ENCODE results near the gene PDE6C.

Gene PDE6C

DNA sequence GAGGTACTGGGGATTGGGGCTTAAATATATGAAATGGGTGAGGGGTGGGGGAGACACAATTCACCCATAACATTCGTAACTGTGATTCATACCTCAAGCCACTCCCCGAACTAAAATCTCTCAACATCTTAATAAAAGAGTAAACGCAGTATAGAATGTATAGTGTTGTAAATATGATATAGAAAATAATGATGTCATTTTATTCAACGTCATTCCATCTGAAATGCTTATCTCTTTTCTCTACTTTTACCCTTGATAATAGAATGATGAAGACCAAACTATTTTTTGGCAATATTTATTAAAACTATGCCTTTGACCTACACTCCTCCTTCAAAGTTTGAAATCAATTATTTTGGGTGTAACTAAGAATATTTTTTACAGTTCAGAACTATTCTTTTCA lies 53.7 kb downstream of the PDE6C start:
- Histone ChIP-seq H3K4me3 (ENCODE audit: low read depth, low read length) (no peak overlapping the region), H3K36me3 (no peaks in the 10 kb centered on the region; the same call in 1 of the 2 replicates), H3K9me3 (no peaks in the 10 kb centered on the region), H3K27me3 (no peaks in the 10 kb centered on the region), H3K4me1 (no peaks in the 10 kb centered on the region)
- TF ChIP-seq, protein P1, sequence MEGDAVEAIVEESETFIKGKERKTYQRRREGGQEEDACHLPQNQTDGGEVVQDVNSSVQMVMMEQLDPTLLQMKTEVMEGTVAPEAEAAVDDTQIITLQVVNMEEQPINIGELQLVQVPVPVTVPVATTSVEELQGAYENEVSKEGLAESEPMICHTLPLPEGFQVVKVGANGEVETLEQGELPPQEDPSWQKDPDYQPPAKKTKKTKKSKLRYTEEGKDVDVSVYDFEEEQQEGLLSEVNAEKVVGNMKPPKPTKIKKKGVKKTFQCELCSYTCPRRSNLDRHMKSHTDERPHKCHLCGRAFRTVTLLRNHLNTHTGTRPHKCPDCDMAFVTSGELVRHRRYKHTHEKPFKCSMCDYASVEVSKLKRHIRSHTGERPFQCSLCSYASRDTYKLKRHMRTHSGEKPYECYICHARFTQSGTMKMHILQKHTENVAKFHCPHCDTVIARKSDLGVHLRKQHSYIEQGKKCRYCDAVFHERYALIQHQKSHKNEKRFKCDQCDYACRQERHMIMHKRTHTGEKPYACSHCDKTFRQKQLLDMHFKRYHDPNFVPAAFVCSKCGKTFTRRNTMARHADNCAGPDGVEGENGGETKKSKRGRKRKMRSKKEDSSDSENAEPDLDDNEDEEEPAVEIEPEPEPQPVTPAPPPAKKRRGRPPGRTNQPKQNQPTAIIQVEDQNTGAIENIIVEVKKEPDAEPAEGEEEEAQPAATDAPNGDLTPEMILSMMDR (IDR thresholded peaks at IDR 0.05; ENCODE audit: low read depth, low read length): no peak
- DNase-seq: no peak

DNA sequence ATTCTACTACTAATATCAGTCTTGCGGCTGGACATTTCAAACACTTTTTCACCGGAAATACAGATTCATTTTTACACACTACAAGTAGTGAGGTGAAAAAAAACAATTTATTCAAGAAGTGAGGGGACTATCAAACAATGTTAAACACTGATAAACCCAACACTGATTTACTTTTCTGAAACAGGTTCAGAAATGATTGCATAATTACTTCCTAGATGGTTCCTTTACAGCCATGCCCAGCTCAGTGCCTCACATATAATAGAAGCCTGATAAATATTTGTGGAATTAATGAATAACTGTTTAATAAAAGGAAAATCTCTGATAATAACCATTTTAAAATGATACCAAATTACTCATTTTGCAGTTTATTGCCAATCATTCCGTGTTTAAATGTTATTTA lies 55.5 kb downstream of the PDE6C start:
- Histone ChIP-seq H3K36me3 (no peaks in the 10 kb centered on the region; the same call in 1 of the 2 replicates), H3K9me3 (no peaks in the 10 kb centered on the region), H3K4me3 (ENCODE audit: low read depth, low read length) (no peak overlapping the region), H3K4me1 (no peaks in the 10 kb centered on the region), H3K27me3 (no peaks in the 10 kb centered on the region)
- TF ChIP-seq, protein P1 (IDR thresholded peaks at IDR 0.05; ENCODE audit: low read depth, low read length): no peak
- no peak for DNase-seq

DNA sequence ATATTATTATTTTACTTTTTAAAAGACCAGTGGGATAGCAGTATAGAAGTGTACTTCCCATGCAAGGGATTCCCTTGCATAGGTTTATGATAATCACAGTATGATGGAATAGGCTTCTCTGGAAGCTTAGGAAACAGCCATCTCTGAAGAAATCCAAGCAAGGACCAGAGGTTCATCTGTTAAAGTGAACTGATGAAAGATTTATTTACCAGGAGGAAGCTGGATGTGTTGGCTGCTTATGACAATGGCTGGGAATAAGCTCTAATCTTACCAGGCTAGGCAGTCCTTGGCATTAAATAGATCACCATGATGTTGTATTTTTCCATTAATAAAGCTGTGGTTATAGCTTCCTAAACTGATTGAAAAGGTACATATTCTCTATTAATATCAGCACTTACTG lies 58.0 kb downstream of the PDE6C start:
- H3K4me1 ChIP-seq: no peaks in the 10 kb centered on the region
- H3K27me3 ChIP-seq: no peaks in the 10 kb centered on the region
- DNase-seq: no peak
- TF ChIP-seq, protein P1 (IDR thresholded peaks at IDR 0.05; ENCODE audit: low read depth, low read length): no peak
- no peak overlapping the region for H3K4me3 ChIP-seq (ENCODE audit: low read depth, low read length)
- H3K36me3 ChIP-seq: no peaks in the 10 kb centered on the region; the same call in 1 of the 2 replicates
- H3K9me3 ChIP-seq: no peaks in the 10 kb centered on the region

DNA sequence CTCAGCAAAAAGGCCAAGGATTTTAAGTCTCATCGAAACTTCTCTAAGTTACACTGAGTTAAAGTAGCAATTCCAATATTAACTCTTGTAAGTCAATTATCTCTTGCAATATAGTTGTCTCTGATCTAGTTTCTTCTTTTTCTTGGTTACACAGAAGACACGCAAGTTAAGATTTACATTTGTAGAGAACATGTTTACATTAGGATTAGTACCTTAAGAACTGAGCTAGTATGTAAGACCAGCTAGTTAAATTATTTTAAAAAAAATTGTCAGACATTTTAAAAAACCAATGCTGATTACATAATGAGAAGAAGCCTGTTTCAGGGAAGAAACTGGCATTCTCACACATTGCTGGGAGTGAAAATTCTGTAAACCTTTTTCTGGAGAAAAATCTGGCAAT lies 58.7 kb downstream of the PDE6C start:
- no peak overlapping the region for H3K4me3 ChIP-seq (ENCODE audit: low read depth, low read length)
- no peaks in the 10 kb centered on the region for H3K4me1 ChIP-seq
- TF ChIP-seq, protein P1 (IDR thresholded peaks at IDR 0.05; ENCODE audit: low read depth, low read length): no peak
- no peaks in the 10 kb centered on the region for H3K27me3 ChIP-seq
- H3K9me3 ChIP-seq: no peaks in the 10 kb centered on the region
- no peak for DNase-seq
- no peaks in the 10 kb centered on the region; the same call in 1 of the 2 replicates for H3K36me3 ChIP-seq

DNA sequence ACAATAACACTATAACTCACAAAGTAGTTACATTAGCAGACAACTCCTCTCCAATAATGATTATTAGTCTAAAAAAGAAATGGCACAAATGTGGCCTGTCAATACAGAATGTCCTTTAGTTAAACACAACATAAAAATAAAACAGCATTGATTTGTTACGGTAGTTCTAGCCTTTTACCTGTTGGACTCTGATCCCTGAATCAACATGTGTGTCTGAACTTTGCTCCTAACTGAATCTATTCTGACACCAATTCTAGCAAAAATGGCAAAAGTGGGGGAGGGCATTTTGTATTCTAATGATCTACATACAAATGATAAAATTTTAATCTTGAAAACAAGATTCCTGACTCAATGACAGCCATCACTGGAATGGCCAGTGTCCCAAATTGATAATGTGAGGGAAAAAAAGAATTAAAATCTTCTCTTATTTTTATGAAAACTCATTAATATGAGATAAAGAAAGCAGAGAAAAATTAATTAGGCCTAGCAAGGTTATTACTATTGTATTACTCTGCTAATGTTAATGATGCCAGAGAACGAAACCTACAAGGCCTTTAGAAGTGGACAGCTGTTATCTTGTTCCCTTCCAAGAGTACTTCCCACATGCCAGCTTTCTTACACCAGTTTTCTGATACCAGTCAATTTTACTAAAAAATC lies 59.8 kb downstream of the PDE6C start:
- DNase-seq: no peak
- Histone ChIP-seq H3K36me3 (no peaks in the 10 kb centered on the region; the same call in 1 of the 2 replicates), H3K4me3 (ENCODE audit: low read depth, low read length) (no peak overlapping the region), H3K27me3 (no peaks in the 10 kb centered on the region), H3K4me1 (no peaks in the 10 kb centered on the region), H3K9me3 (no peaks in the 10 kb centered on the region)
- TF ChIP-seq, protein P1 (IDR thresholded peaks at IDR 0.05; ENCODE audit: low read depth, low read length): no peak

DNA sequence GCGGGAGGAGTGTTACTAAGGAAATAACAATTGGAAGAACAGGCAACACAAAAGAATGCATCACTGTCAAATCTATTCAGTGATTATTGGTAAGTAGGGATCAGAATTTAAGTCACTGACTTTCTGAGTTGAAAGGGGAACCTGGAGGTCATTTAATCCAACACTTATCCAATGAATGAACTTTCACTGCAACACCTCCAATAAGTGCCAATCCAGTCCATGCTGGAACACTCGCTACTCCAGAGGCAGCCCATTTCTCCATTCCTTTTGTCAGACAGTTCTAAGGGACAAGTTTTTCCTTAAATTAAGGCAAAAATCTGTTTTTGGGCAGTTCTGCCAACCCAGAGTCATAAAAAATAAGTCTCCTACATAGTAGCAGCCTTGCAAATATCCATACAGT lies 60.6 kb downstream of the PDE6C start:
- no peaks in the 10 kb centered on the region; the same call in 1 of the 2 replicates for H3K36me3 ChIP-seq
- DNase-seq: no peak
- no peaks in the 10 kb centered on the region for H3K4me1 ChIP-seq
- no peaks in the 10 kb centered on the region for H3K27me3 ChIP-seq
- no peaks in the 10 kb centered on the region for H3K9me3 ChIP-seq
- H3K4me3 ChIP-seq (ENCODE audit: low read depth, low read length): no peak overlapping the region
- TF ChIP-seq, protein P1 (IDR thresholded peaks at IDR 0.05; ENCODE audit: low read depth, low read length): no peak
